Dendritic cell treated with granulocyte-macrophage colony-stimulating factor and Interleukin-4, amounts not matched to agents 40 ng/mL and 50 ng/mL, for 4 days (primary cell): ENCODE measurements around the gene INPP4B.

Experiments used
- H3K27ac Mint-ChIP-seq: one replicate; pipeline ENCODE4 v1.8.0; 2022; ENCODE audit warnings: mild to moderate bottlenecking, mixed read lengths
- H3K27me3 Mint-ChIP-seq: one replicate; pipeline ENCODE4 v1.8.0; 2022; ENCODE audit warnings: mild to moderate bottlenecking, mixed read lengths
- H3K36me3 Mint-ChIP-seq: one replicate; pipeline ENCODE4 v1.8.0; 2022; ENCODE audit warnings: low read depth, mixed read lengths
- H3K4me1 Mint-ChIP-seq: one replicate; pipeline ENCODE4 v1.8.0; 2022; ENCODE audit warnings: low read depth, mixed read lengths
- H3K4me3 Mint-ChIP-seq: one replicate; pipeline ENCODE4 v1.8.0; 2022; ENCODE audit warnings: mild to moderate bottlenecking, moderate library complexity, mixed read lengths
- H3K9me3 Mint-ChIP-seq: one replicate; pipeline ENCODE4 v1.8.0; 2022; ENCODE audit warnings: mixed read lengths
- intact Hi-C: fragments of 100-400 bp; cut with micrococcal nuclease; formaldehyde crosslinking; loops from one replicate; pipeline ENCODE4 v1.15.0; 2022

Gene INPP4B

GRCh38 chr4:142168181-142168580 is 677.9 kb downstream of the INPP4B start:
- intact Hi-C loops: no loop called here
- Mint-ChIP-seq H3K27me3 (no peaks in the 10 kb centered on the region), H3K36me3 (no peaks in the 10 kb centered on the region), H3K4me1 (no peaks in the 10 kb centered on the region), H3K27ac (no peak overlapping the region), H3K4me3 (no peak overlapping the region), H3K9me3 (no peaks in the 10 kb centered on the region)

- Mint-ChIP-seq H3K27me3 (no peaks in the 10 kb centered on the region), H3K27ac (no peak overlapping the region), H3K36me3 (no peaks in the 10 kb centered on the region), H3K9me3 (no peaks in the 10 kb centered on the region), H3K4me3 (no peak overlapping the region), H3K4me1 (no peaks in the 10 kb centered on the region)
- intact Hi-C loops: no loop called here
Observed at GRCh38 chr4:142164767-142165500, 681.2 kb downstream of the INPP4B start.

GRCh38 chr4:142161086-142161485 is 685.0 kb downstream of the INPP4B start:
- no peak overlapping the region for H3K27ac Mint-ChIP-seq
- H3K27me3 Mint-ChIP-seq: no peaks in the 10 kb centered on the region
- no peaks in the 10 kb centered on the region for H3K9me3 Mint-ChIP-seq
- intact Hi-C loops: no loop called here
- H3K4me3 Mint-ChIP-seq: no peak overlapping the region
- H3K4me1 Mint-ChIP-seq: no peaks in the 10 kb centered on the region
- H3K36me3 Mint-ChIP-seq: no peaks in the 10 kb centered on the region

GRCh38 chr4:142160509-142160908 is 685.6 kb downstream of the INPP4B start:
- no peaks in the 10 kb centered on the region for H3K4me1 Mint-ChIP-seq
- no peak overlapping the region for H3K27ac Mint-ChIP-seq
- H3K36me3 Mint-ChIP-seq: no peaks in the 10 kb centered on the region
- H3K27me3 Mint-ChIP-seq: no peaks in the 10 kb centered on the region
- intact Hi-C loops: no loop called here
- H3K4me3 Mint-ChIP-seq: no peak overlapping the region
- no peaks in the 10 kb centered on the region for H3K9me3 Mint-ChIP-seq

GRCh38 chr4:142158980-142159379 is 687.1 kb downstream of the INPP4B start:
- Mint-ChIP-seq H3K4me1 (no peaks in the 10 kb centered on the region), H3K36me3 (no peaks in the 10 kb centered on the region), H3K9me3 (no peaks in the 10 kb centered on the region), H3K27me3 (no peaks in the 10 kb centered on the region), H3K27ac (no peak overlapping the region), H3K4me3 (no peak overlapping the region)
- intact Hi-C loops: no loop called here

- no peaks in the 10 kb centered on the region for H3K4me1 Mint-ChIP-seq
- intact Hi-C loops: no loop called here
- H3K36me3 Mint-ChIP-seq: no peaks in the 10 kb centered on the region
- H3K9me3 Mint-ChIP-seq: no peaks in the 10 kb centered on the region
- no peak overlapping the region for H3K4me3 Mint-ChIP-seq
- no peak overlapping the region for H3K27ac Mint-ChIP-seq
- no peaks in the 10 kb centered on the region for H3K27me3 Mint-ChIP-seq
Observed at GRCh38 chr4:142156256-142156655, 689.8 kb downstream of the INPP4B start.

- intact Hi-C loops: no loop called here
Observed at GRCh38 chr4:142155347-142155746, 690.8 kb downstream of the INPP4B start.

GRCh38 chr4:142150483-142150882 is 695.6 kb downstream of the INPP4B start:
- H3K27me3 Mint-ChIP-seq: no peaks in the 10 kb centered on the region
- intact Hi-C loops: no loop called here
- no peaks in the 10 kb centered on the region for H3K36me3 Mint-ChIP-seq
- no peak overlapping the region for H3K4me3 Mint-ChIP-seq
- H3K4me1 Mint-ChIP-seq: no peaks in the 10 kb centered on the region
- no peaks in the 10 kb centered on the region for H3K9me3 Mint-ChIP-seq
- H3K27ac Mint-ChIP-seq: no peak overlapping the region

More at GRCh38 chr4:142155347-142155746, 690.8 kb downstream of the INPP4B start:
- H3K4me3 Mint-ChIP-seq: no peak overlapping the region
- H3K9me3 Mint-ChIP-seq: no peaks in the 10 kb centered on the region
- no peak overlapping the region for H3K27ac Mint-ChIP-seq
- H3K27me3 Mint-ChIP-seq: no peaks in the 10 kb centered on the region
- H3K36me3 Mint-ChIP-seq: no peaks in the 10 kb centered on the region
- H3K4me1 Mint-ChIP-seq: no peaks in the 10 kb centered on the region

DNA sequence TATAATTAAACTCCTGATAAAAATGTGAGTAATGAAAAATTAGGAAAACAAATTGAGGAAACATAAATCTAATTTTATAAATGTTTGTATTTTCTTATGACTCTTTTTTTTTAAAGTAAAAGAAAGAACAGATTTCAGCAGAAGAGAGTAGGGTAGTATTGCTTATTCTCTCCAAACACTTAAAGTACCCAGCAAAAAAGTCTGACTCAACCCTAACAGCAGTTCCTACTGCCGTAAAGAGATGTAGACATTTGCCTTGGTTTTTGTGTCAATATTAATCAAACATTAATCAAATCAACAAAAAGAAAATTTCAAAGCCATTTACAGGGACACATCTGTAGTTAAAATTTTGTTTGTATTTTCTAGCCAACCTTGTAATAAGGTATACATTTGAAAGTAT is 701.3 kb downstream of the INPP4B start:
- no peak overlapping the region for H3K4me3 Mint-ChIP-seq
- H3K27ac Mint-ChIP-seq: no peak overlapping the region
- H3K36me3 Mint-ChIP-seq: no peaks in the 10 kb centered on the region
- no peaks in the 10 kb centered on the region for H3K9me3 Mint-ChIP-seq
- intact Hi-C loops: no loop called here
- no peaks in the 10 kb centered on the region for H3K27me3 Mint-ChIP-seq
- H3K4me1 Mint-ChIP-seq: no peaks in the 10 kb centered on the region

DNA sequence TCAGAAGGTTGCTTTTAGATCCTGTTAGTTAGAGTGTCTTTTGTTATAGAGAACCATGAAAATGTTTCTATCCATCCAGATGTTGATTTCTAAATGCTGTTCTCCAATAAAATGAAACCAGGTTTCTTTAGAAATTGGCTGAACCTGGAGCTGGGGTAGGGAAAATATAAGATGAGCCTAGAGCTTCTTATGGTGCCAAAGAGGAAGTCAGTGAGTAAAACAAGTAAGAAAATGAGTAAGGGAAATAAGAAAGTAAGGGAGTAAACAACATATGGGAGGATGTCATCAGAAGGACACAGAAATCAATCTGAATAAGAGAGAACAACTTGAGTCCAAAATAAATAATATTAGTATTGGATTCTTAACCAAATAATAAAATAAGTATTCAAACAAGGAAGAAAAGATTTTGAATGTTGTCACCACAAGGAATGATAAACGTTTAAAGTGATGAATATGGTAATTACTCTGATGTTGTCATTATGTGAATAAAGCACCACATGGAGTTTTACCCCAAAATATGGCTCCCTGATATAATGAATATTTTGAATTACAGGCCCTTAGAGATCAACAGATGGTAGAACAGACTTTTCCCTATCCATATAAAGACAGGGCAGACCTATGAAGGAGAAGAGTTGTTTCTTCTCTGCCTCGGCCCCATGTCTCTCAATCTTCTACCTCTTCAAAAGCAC is 703.6 kb downstream of the INPP4B start:
- no peak overlapping the region for H3K27ac Mint-ChIP-seq
- no peaks in the 10 kb centered on the region for H3K9me3 Mint-ChIP-seq
- H3K27me3 Mint-ChIP-seq: no peaks in the 10 kb centered on the region
- no peaks in the 10 kb centered on the region for H3K4me1 Mint-ChIP-seq
- H3K36me3 Mint-ChIP-seq: no peaks in the 10 kb centered on the region
- intact Hi-C loops: no loop called here
- H3K4me3 Mint-ChIP-seq: no peak overlapping the region

DNA sequence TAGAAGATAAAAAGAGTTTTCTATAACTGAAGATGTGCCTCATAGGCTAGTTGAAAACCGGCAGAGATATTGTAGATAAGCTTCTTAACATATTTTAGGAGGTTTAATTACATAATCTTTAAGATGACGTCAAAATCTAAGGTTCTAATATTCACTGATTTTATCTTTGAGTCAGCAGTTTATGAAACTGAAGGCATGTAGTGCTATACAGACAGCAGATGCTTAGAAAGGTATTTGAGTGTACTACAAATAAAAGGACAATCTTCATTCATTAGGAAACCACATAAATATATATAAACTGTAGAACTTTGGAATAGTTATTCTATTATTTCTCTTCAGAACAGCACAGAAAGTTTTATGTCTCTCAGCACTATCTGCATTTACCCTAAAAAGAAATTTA is 704.9 kb downstream of the INPP4B start:
- Mint-ChIP-seq H3K4me1 (no peaks in the 10 kb centered on the region), H3K36me3 (no peaks in the 10 kb centered on the region), H3K4me3 (no peak overlapping the region), H3K9me3 (no peaks in the 10 kb centered on the region), H3K27me3 (no peaks in the 10 kb centered on the region), H3K27ac (no peak overlapping the region)
- intact Hi-C loops: no loop called here

GRCh38 chr4:142130666-142131065 is 715.4 kb downstream of the INPP4B start:
- no peaks in the 10 kb centered on the region for H3K9me3 Mint-ChIP-seq
- intact Hi-C loops: no loop called here
- H3K36me3 Mint-ChIP-seq: no peaks in the 10 kb centered on the region
- H3K27me3 Mint-ChIP-seq: no peaks in the 10 kb centered on the region
- H3K4me3 Mint-ChIP-seq: no peak overlapping the region
- no peak overlapping the region for H3K27ac Mint-ChIP-seq
- H3K4me1 Mint-ChIP-seq: peaks cover under 1% of the 10 kb centered on the region

DNA sequence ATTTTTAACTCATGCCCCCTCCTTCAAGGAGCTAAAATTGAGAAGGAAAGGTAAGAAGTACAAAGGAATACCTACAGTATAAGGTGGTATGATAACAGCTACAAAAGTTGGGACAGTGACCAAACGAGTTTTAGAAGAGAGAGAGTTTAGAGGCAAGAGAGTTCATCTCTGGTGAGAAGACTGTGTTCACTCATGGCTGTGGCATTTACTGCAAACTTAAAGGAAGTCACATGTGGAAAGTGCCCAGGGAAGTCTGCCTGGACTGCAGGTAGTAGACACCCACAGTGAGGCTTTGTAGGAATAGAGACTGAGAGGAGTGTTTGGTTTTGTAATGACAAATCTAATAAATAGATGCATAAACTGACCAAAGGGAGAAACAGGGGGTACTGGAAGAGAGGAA is 716.2 kb downstream of the INPP4B start:
- Mint-ChIP-seq H3K27ac (no peak overlapping the region), H3K4me1 (peaks cover 8% of the 10 kb centered on the region), H3K9me3 (no peaks in the 10 kb centered on the region), H3K27me3 (no peaks in the 10 kb centered on the region), H3K4me3 (no peak overlapping the region), H3K36me3 (no peaks in the 10 kb centered on the region)
- intact Hi-C loops: loop anchor here (5.0 to 10.0 kb wide), 2 partner anchors 707 to 785 kb away; no protein-coding TSS in a partner anchor

- no peak overlapping the region for H3K27ac Mint-ChIP-seq
- intact Hi-C loops: loop anchor here (5.0 to 10.0 kb wide), 2 partner anchors 708 to 785 kb away; no protein-coding TSS in a partner anchor
Observed at GRCh38 chr4:142129473-142129872, 716.6 kb downstream of the INPP4B start.

More at GRCh38 chr4:142129473-142129872, 716.6 kb downstream of the INPP4B start:
- Mint-ChIP-seq H3K36me3 (no peaks in the 10 kb centered on the region), H3K4me3 (no peak overlapping the region), H3K9me3 (no peaks in the 10 kb centered on the region), H3K4me1 (peaks cover 9% of the 10 kb centered on the region), H3K27me3 (no peaks in the 10 kb centered on the region)
